GM18870 (cell line): ENCODE results near the gene CRELD2.

Experiments
- ATAC-seq: cut with Tn5 transposase; IDR thresholded peaks from one replicate; pipeline ENCODE4 v1.9.1; 2021; ENCODE audit warnings: moderate library complexity; ENCODE audit not compliant: unreplicated experiment

Gene CRELD2, protein sequence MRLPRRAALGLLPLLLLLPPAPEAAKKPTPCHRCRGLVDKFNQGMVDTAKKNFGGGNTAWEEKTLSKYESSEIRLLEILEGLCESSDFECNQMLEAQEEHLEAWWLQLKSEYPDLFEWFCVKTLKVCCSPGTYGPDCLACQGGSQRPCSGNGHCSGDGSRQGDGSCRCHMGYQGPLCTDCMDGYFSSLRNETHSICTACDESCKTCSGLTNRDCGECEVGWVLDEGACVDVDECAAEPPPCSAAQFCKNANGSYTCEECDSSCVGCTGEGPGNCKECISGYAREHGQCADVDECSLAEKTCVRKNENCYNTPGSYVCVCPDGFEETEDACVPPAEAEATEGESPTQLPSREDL

GRCh38 chr22:49917974-49918910, at the start of gene CRELD2, which contains the start of gene ALG12:
Gene CRELD2, plus strand, starts transcription at chr22:49918634. Its CDS starts 136 bp downstream, at chr22:49918770.
Gene ALG12, minus strand, starts transcription at chr22:49918438. Its CDS starts 4,673 bp downstream, at chr22:49913765.
- ATAC-seq = peak; percentile 70

GRCh38 chr22:49869086-49869830, 49.2 kb upstream of the CRELD2 start:
- no peak for ATAC-seq

DNA sequence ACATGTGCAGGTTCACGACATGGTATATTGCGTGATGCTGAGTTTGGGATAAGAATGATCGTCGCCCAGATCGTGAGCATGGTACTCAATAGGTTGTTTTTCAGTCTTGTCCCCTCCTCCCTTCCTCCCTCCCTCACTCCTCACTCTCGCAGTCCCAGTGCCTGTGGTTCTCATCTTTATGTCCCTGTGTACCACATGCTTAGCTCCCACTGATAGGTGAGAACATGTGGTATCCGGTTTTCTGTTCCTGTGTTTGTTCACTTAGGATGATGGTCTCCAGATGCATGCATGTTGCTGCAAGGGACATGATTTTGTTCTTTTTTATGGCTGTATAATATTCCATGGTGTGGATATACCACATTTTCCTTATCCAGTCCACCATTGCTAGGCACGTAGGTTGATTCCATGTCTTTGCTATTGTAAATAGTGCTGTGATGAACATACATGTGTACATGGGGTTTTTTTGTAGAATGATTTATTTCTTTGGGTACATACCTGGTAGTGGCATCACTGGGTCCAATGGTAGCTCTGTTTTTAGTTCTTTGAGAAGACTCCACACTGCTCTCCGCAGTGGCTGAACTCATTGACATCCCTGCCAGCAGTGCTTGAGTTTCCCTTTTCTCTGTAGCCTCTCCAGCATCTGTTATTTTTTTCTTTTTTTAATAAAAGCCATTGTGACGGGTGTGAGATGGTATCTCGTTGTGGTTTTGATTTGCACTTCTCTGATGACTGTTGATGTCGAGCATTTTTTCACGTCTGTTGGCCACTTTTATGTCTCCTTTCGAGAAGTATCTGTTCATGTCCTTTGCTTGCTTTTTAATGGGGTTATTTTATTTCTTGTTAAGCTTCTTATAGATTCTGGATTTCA, 48.4 kb upstream of the CRELD2 start:
- no peak for ATAC-seq

- no peak for ATAC-seq
Observed at GRCh38 chr22:49871482-49871881, 47.0 kb upstream of the CRELD2 start.

GRCh38 chr22:49872347-49872746, 46.1 kb upstream of the CRELD2 start:
- no peak for ATAC-seq

DNA sequence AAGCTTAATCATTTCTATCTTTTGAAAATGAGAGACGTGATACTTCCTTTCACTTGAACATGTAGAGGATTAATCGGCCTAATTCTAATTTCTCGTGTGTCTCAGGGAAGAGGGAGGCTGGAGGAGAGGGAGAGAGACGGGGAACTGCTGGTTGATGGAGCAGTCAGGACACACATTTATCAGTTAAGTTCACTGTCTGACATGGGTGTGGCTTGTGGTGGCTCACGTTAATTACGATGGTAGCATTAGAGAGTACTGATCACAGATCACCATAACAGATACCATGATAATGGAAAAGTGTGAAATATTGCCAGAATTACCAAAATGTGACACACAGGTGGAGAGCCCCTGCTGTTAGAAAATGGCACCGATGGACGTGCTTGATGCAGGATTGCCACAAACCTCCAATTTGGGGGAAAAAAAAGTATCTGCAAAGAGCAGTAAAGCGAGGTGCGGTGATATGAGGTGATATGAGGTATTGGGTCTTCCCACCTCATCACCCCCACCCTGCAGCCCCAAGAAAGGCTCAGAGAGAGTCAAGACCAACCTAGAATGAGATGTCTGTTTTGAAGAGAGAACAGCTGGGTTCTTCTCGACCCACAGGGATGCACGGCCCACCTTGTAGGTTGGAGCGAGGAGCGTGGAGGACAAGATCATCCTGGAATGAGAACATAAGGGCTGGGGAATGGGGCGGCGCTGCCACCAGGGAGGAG, 45.0 kb upstream of the CRELD2 start:
- no peak for ATAC-seq

DNA sequence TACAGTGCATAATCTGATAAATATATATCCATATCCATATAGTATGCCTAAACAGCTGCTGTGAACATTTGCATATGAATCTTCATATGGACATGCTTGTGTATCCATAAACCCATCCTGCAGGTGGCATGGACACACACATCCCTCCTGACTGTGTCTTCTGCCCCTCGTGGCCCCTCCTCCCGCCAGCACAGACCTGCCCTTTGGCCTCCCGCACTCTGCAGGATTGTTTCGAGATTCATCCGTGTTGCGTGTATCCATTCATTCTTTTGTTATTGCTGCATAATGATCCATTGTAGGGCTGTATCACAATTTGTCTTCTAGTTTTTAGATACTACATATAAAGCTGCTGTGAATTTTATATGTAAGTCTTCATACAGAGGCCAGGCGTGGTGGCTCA, 40.8 kb upstream of the CRELD2 start:
- ATAC-seq = no peak

DNA sequence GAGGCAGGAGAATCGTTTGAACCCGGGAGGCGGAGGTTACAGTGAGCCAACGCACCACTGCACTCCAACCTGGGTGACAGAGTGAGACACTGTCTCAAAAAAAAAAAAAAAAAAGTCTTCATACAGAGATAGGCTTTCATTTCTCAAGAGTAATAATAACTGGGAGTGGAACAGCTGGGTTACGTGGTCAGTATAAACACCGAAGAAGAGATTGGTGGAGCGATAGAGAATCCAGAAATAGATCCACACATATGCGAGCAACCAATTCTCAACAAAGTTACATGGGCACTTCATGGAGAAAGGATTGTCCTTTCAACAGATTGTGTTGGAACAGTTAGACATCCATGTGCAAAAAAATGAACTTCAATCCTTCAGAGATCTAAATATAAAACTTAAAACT, 40.2 kb upstream of the CRELD2 start:
- no peak for ATAC-seq

DNA sequence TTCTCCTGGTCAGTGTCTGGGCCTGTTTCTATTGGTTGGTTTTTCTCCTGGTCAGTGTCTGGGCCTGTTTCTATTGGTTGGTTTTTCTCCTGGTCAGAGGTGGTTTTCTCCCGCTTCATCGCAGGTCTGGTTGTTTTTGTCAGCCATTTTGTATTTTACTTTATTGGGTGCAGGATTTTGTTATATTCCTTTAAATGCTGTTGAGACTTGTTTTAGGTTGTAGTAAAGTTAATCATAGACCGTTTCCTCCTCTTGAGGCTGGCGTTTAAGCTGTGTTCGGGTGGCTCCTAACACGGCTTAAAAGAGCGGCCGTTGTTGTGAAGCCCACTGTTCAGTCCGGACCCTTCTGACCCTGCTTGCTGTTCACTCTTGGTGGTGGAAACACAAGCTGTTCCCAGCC, 38.6 kb upstream of the CRELD2 start:
- no peak for ATAC-seq

DNA sequence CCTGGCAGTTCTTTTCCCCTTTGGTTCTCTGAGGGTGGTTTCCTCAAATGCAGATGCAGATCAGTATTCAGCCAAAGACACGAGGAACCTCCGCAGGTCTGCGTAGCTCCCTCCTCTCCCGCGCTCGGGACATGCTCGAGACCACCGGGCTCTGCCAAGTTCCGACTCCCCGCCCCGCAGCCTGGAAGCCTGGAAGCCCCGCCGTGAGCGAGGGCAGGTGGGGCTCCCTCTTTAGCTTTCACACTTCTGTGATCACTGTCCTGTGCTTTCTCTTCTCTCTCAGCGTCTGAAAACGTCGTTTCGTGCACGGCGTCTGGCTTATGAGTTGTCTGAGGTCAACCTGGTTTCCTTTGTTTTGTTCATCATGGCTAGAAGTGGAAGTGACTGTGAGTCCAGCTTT, 38.2 kb upstream of the CRELD2 start:
- no peak for ATAC-seq

DNA sequence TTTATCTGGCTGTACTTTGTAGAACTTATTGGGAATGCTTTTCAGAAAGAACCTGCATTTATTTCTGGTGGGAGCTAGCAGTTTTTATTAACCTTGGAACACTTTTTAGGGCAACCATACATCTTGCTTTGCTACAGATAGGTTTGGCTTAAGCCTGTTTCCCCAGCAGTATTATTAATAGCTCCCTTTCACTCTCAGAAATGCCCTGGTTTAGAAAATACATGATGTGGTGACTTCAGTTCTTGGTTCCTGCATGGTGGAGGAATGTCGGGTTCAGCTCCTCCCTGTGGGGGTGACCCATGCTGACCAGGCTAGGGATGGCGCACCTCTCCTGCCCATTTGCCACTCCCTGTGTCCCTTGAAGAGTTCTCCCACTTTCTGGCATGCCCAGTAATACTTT, 36.6 kb upstream of the CRELD2 start:
- ATAC-seq = no peak

GRCh38 chr22:49882519-49883293, 35.7 kb upstream of the CRELD2 start:
- no peak for ATAC-seq

GRCh38 chr22:49883294-49883640, 35.2 kb upstream of the CRELD2 start:
- no peak for ATAC-seq

GRCh38 chr22:49884075-49884474, 34.4 kb upstream of the CRELD2 start:
- no peak for ATAC-seq

DNA sequence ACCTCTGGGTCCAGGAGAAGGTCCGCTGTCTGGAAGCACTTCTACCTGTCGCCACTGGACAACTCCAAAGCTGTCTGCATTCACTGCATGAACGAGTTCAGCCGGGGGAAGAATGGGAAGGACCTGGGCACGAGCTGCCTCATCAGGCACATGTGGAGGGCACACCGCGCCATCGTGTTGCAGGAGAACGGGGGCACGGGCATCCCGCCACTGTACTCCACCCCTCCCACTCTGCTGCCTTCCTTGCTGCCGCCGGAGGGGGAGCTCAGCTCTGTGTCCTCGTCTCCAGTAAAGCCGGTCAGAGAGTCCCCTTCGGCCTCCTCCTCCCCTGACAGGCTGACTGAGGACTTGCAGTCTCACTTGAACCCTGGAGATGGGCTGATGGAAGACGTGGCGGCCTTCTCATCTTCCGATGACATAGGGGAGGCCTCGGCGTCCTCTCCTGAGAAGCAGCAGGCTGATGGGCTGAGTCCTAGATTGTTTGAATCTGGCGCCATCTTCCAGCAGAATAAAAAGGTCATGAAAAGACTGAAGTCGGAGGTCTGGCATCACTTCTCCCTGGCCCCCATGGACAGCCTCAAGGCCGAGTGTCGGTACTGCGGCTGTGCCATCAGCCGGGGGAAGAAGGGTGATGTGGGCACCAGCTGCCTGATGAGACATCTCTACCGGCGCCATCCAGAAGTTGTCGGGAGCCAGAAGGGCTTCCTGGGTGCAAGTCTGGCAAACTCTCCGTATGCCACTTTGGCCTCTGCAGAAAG, 33.8 kb upstream of the CRELD2 start:
- no peak for ATAC-seq

DNA sequence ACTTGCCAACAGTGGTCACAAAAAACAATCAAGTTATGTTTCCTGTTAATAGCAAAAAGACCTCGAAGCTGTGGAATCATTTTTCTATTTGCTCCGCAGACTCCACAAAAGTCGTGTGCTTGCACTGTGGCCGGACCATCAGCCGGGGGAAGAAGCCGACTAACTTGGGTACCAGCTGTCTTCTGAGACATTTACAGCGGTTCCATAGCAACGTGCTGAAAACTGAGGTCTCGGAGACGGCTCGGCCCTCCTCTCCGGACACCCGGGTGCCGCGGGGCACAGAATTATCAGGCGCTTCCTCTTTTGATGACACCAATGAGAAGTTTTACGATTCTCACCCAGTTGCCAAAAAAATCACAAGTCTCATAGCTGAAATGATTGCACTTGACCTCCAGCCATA, 33.2 kb upstream of the CRELD2 start:
- ATAC-seq = no peak

- ATAC-seq = no peak
Observed at GRCh38 chr22:49885881-49886280, 32.6 kb upstream of the CRELD2 start.

GRCh38 chr22:49886346-49887063, 31.9 kb upstream of the CRELD2 start:
- ATAC-seq = no peak
